Prostate gland (tissue), 2 donors: ENCODE measurements around the gene TANGO6. TPM values are rescaled to one million over a fixed set of nuclear protein-coding genes. Genes with fewer than 3 reads are reported as not detected.

Source experiments
- DNase-seq: peaks from one replicate; pipeline ENCODE4 v3.0.0-alpha.2; 2019; ENCODE audit warnings: low spot score
- H3K27ac ChIP-seq, 2 donors: fragments of 200-600 bp; sonication (generic); 2 replicates each; pipeline ENCODE4 v1.5.1; 2017 to 2019
- H3K27me3 ChIP-seq: fragments of 200-600 bp; sonication (generic); replicated peaks from 2 replicates; pipeline ENCODE4 v1.5.1; 2019; ENCODE audit not compliant: insufficient read depth
- H3K36me3 ChIP-seq, 2 donors: fragments of 200-600 bp; sonication (generic); 1 replicate in 1 of 2; 2 replicates in 1 of 2; pipeline versions ENCODE4 v1.5.1 to v1.8.1; 2017 to 2019
- H3K4me1 ChIP-seq: fragments of 200-600 bp; sonication (generic); replicated peaks from 2 replicates; pipeline ENCODE4 v1.5.1; 2019
- H3K4me3 ChIP-seq, 2 donors: fragments of 200-600 bp; sonication (generic); 2 replicates each; pipeline ENCODE4 v1.5.1; 2017 to 2019
- H3K9me3 ChIP-seq: fragments of 200-600 bp; sonication (generic); 2 replicates; pipeline ENCODE4 v1.5.1; 2017
- POLR2A ChIP-seq: fragments of 450-650 bp; IDR thresholded peaks from one replicate; pipeline ENCODE4 v1.6.1; 2016; ENCODE audit warnings: antibody characterized with exemption, mild to moderate bottlenecking
- POLR2AphosphoS5 ChIP-seq: sonication (generic); formaldehyde crosslinking; IDR thresholded peaks from one replicate; pipeline ENCODE4 v1.6.1; 2017; ENCODE audit warnings: antibody characterized with exemption
- WGBS: methylation state at CpG from one replicate; pipeline ENCODE4 v1.1.5; 2018; 5-methylcytosine and 5-hydroxymethylcytosine counted together
- intact Hi-C: fragments of 100-400 bp; cut with DNase I; formaldehyde crosslinking; loops from one replicate; pipeline ENCODE4 v1.14.2; 2022
- total RNA-seq, 2 donors: library from RNA; depleted of rRNA; stranded (reverse); fragments of >200 nt; gene quantifications; one replicate each; pipeline ENCODE4 v1.1.0, GENCODE V29; 2016
- TF ChIP-seq, protein P1 (sequence below), 4 experiments: fragments of 200-600 bp in 2 of 4; fragments of 450-650 bp in 2 of 4; sonication (generic) in 2 of 4; IDR thresholded peaks; 1 replicate in 3 of 4; 2 replicates in 1 of 4; pipeline ENCODE4 v1.5.1; 2016 to 2019; ENCODE audit warnings: antibody characterized with exemption in 4 of 4, mild to moderate bottlenecking in 2 of 4, moderate library complexity in 2 of 4

The TANGO6 gene
- total RNA-seq, 2 donors from 2014 or later, result 13.1 to 28.6 TPM

DNA sequence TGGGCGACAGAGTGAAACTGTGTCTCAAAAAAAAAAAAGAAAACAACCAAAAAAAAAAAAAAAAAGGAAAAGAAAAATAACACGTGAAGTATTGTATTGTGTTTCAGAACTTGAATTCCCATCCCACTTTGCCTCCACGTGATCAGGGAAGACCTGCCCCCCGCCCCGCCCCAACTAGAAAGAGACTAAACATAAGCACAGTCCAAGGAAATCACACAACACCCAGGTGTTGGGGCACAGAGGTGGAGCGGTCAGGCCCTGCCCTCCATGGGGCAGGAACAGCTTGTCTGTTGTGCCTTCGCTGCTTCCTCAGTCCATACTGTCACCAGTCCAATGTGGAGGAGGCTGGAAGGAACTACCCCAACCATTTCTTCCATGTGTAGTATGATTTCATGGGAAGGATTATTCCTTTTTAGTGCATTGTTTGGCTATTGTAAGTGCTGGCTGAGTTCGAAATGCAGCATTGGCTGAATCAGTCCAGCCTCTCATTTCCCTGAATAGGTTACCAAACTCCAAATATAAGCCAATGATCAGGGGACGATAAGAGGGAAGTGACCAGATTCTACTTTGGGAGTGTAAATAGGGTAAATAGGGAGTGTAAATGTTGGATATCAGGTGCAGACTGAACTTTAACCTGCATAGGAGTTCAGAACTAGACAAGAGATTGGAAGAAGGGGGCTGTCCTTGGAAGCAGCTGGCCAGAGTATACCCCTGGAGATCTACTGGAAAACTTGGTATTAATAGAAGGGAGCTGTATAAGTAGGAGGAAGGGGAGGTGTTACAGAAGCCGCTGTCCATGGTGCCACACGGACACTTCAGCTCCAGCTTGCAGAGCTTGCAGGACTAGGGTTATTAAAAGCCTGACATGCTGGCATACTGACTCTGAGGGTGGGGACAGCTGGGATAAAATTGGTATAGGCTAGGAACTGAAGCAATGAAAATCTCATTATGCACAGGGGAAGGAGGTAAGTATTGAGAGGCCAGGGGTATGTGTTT lies 50.7 kb downstream of the TANGO6 start:
- Histone ChIP-seq H3K36me3 (no peaks in the 10 kb centered on the region), H3K9me3 (no peaks in the 10 kb centered on the region), H3K4me3 (no peak overlapping the region), H3K27ac (no peak overlapping the region), H3K27me3 (no peaks in the 10 kb centered on the region), H3K4me1 (no peaks in the 10 kb centered on the region)
- 85% methylated on average over 11 of the region's 11 CpGs for WGBS
- intact Hi-C loops, result loop anchor here (5.0 kb wide), 1 partner anchor 43 kb away; no protein-coding TSS in a partner anchor
- TF ChIP-seq, protein P1, sequence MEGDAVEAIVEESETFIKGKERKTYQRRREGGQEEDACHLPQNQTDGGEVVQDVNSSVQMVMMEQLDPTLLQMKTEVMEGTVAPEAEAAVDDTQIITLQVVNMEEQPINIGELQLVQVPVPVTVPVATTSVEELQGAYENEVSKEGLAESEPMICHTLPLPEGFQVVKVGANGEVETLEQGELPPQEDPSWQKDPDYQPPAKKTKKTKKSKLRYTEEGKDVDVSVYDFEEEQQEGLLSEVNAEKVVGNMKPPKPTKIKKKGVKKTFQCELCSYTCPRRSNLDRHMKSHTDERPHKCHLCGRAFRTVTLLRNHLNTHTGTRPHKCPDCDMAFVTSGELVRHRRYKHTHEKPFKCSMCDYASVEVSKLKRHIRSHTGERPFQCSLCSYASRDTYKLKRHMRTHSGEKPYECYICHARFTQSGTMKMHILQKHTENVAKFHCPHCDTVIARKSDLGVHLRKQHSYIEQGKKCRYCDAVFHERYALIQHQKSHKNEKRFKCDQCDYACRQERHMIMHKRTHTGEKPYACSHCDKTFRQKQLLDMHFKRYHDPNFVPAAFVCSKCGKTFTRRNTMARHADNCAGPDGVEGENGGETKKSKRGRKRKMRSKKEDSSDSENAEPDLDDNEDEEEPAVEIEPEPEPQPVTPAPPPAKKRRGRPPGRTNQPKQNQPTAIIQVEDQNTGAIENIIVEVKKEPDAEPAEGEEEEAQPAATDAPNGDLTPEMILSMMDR (IDR thresholded peaks at IDR 0.05), result no peak
- TF ChIP-seq POLR2AphosphoS5 (no peak), POLR2A (no peak)
- no peak for DNase-seq

DNA sequence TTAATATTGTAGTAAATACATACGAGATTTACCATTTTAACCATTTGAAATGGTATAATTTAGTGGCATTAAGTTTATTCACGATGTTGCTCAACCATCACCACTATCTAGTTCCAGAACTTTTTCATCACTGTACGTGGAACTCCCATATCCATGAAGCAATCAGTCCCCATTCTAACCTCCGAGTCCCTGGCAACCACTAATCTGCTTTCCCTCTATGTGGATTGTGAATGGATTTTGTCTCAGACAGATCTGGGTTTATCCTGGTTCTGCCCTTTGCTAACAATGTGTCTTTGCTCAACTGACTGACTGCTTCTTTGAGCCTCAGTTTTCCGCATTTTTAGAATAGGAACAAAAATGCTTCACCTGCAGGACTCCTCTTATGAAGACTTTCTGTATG lies 51.4 kb downstream of the TANGO6 start:
- WGBS, result 93% methylated on average over 5 of the region's 5 CpGs
- H3K4me3 ChIP-seq, result no peak overlapping the region
- no peak overlapping the region for H3K27ac ChIP-seq
- DNase-seq, result no peak
- H3K4me1 ChIP-seq, result no peaks in the 10 kb centered on the region
- TF ChIP-seq POLR2A, result no peak
- TF ChIP-seq, protein P1 (IDR thresholded peaks at IDR 0.05), result no peak
- no peak for TF ChIP-seq POLR2AphosphoS5
- no peaks in the 10 kb centered on the region for H3K36me3 ChIP-seq
- no peaks in the 10 kb centered on the region for H3K9me3 ChIP-seq
- intact Hi-C loops, result loop anchor here (5.0 kb wide), 1 partner anchor 43 kb away; no protein-coding TSS in a partner anchor
- H3K27me3 ChIP-seq, result no peaks in the 10 kb centered on the region

DNA sequence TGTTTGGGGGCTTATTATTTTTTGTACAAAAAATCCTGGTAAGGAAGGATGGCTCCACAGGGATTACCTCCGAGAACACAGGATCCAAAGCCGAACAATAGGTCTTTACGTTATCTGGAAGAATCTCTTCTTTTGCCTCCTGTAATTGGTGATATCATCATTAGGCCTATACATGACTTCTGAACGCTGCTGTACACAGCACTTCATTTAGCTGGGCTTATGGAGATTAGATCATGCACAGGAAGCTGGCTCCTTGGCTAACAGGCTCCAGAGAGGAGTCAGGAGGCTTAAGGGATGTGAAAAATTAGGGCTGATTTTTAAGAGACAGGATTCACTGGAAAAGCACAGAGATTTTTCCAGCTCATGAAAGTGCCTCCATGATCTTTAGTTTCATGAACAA lies 54.7 kb downstream of the TANGO6 start:
- Histone ChIP-seq H3K4me1 (no peaks in the 10 kb centered on the region), H3K27ac (no peak overlapping the region), H3K9me3 (no peaks in the 10 kb centered on the region), H3K36me3 (no peaks in the 10 kb centered on the region), H3K27me3 (no peaks in the 10 kb centered on the region), H3K4me3 (no peak overlapping the region)
- TF ChIP-seq, protein P1 (IDR thresholded peaks at IDR 0.05), result no peak
- TF ChIP-seq POLR2AphosphoS5, result no peak
- TF ChIP-seq POLR2A, result no peak
- intact Hi-C loops, result no loop called here
- no peak for DNase-seq
- WGBS, result 83% methylated on average over 4 of the region's 4 CpGs

DNA sequence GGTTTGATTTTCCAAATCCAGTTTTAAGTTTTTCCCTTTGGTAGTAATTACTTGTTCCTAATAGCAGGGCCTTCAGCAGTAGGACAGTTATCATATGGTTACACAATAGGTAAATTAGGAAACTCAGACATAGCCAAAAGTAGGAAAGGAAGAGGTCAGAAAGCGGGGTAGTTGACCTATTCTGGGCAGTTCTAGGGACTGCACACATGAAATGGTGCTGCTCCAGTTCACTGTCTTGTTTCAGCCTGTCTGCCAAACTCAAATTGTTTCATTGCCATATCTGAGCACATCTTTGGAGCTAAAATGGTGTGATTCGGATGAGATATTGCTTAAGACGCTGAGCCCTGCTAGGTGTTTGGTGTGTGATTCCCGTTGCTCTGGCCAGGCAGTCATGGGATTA lies 56.7 kb downstream of the TANGO6 start:
- Histone ChIP-seq H3K4me3 (no peak overlapping the region), H3K36me3 (no peaks in the 10 kb centered on the region), H3K27me3 (no peaks in the 10 kb centered on the region), H3K9me3 (no peaks in the 10 kb centered on the region), H3K27ac (no peak overlapping the region), H3K4me1 (no peaks in the 10 kb centered on the region)
- WGBS, result 45% methylated on average over 4 of the region's 4 CpGs
- TF ChIP-seq POLR2A, result no peak
- intact Hi-C loops, result no loop called here
- no peak for DNase-seq

DNA sequence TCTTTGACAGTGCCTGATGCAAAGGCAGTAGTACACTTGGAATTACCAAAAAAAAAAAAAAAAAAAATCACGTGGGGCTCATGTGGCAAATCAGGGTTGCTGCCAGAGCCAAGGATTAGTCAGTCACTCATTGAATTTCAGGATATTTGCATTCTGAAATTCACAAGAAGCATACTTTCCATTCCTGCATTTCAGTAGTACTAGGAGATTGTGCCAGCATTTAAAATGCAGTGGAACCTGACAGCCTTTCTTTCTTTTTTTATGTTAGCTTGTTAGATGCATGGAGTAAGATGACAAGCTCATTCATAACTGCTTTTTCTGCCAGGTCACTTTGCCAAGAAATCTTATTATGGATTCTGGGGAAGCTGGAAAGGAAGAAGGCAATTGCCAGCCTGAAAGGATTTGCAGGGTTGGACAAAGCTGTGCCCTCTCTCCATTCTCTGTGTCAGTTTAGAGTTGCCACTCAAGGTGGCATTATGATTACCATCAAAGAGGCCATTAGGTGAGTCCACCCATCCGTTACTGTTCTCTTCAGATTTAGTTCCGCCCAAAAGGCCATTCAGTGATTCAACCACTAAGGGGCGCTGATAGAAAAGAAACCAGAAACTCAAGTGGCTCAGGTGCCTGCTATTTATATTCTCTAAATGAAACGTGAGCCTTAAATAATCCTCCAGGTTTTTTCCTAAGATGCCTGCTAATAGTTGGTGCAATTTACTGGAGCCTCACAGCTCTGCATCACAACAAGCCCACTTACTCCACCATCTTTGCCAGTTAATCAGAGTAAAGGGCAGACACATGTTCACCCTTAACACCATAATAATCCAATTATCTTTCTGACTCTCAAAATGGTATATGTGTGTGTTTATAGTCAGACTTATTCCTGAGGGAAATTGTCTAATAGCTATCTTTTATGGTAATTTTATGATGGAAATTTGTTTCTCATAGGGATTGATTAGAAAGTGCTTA lies 59.0 kb downstream of the TANGO6 start:
- H3K4me1 ChIP-seq, result no peaks in the 10 kb centered on the region
- intact Hi-C loops, result no loop called here
- TF ChIP-seq, protein P1 (IDR thresholded peaks at IDR 0.05), result peak; percentile 26 to 76 (median 65)
- TF ChIP-seq POLR2AphosphoS5 (peak; percentile 27), POLR2A (no peak)
- H3K9me3 ChIP-seq, result no peaks in the 10 kb centered on the region
- H3K36me3 ChIP-seq, result no peaks in the 10 kb centered on the region
- WGBS, result 17% methylated on average over 5 of the region's 5 CpGs
- no peak overlapping the region for H3K4me3 ChIP-seq
- H3K27me3 ChIP-seq, result no peaks in the 10 kb centered on the region
- DNase-seq, result peak; percentile 56
- no peak overlapping the region for H3K27ac ChIP-seq
